IMR-90 (cell line): Measurements from ENCODE around the gene KDM4B. TPM values are rescaled to one million over a fixed set of nuclear protein-coding genes. Genes with fewer than 3 reads are reported as not detected.

ENCODE experiments used
- ATAC-seq: fragments of 200-7000 bp; cut with Tn5 transposase; 2 replicates; pipeline ENCODE4 v1.9.1; 2020; ENCODE audit warnings: low read depth, mild to moderate bottlenecking, moderate library complexity
- BruUV-seq: library from RNA; stranded (reverse); fragments of 400-500 nt; replicated peaks from 2 replicates; lab custom pipeline; 2021; lab: Mats Ljungman, UMichigan
- CTCF ChIA-PET: fragments of 300-600 bp; formaldehyde crosslinking; extraction: SDS; loops from one replicate; lab custom pipeline; 2021; ENCODE audit warnings: antibody characterized with exemption; lab: Yijun Ruan, JAX
- POLR2A ChIA-PET: fragments of 300-600 bp; sonication (Branson Sonifier 250); formaldehyde crosslinking; loops from one replicate; lab custom pipeline; 2022; ENCODE audit warnings: antibody characterized with exemption; ENCODE audit not compliant: unreplicated experiment; lab: Charles Lee
- DNase-seq: peaks from one replicate; pipeline ENCODE4 v3.0.0; 2013
- H2AFZ ChIP-seq: replicated peaks from 2 replicates; pipeline ENCODE3; 2013; ENCODE audit warnings: low read length, mild to moderate bottlenecking; ENCODE audit not compliant: poor library complexity
- H2AK5ac ChIP-seq: 2 replicates; pipeline ENCODE4 v1.6.1; 2013; ENCODE audit warnings: low read depth, low read length, inconsistent platforms
- H2AK9ac ChIP-seq: replicated peaks from 2 replicates; pipeline ENCODE3; 2013; ENCODE audit warnings: mild to moderate bottlenecking, low read depth, low read length, moderate library complexity; ENCODE audit not compliant: poor library complexity
- H2BK120ac ChIP-seq: 2 replicates; pipeline ENCODE4 v1.6.1; 2013; ENCODE audit warnings: low read depth, low read length, inconsistent platforms
- H2BK15ac ChIP-seq: 3 replicates; pipeline ENCODE4 v1.6.1; 2013; ENCODE audit warnings: low read depth, low read length, inconsistent platforms
- H2BK20ac ChIP-seq: 2 replicates; pipeline ENCODE4 v1.6.1; 2013; ENCODE audit warnings: low read depth, mild to moderate bottlenecking, inconsistent platforms, low read length, moderate library complexity
- H2BK5ac ChIP-seq: 2 replicates; pipeline ENCODE4 v1.6.1; 2013; ENCODE audit warnings: mild to moderate bottlenecking, low read depth, low read length, inconsistent platforms; ENCODE audit not compliant: poor library complexity, severe bottlenecking
- H3K14ac ChIP-seq: replicated peaks from 2 replicates; pipeline ENCODE4 v1.6.1; 2013; ENCODE audit warnings: low read depth, low read length, inconsistent platforms
- H3K18ac ChIP-seq: 2 replicates; pipeline ENCODE4 v1.6.1; 2013; ENCODE audit warnings: low read depth, low read length, control low read depth
- H3K23ac ChIP-seq: 2 replicates; pipeline ENCODE4 v1.6.1; 2013; ENCODE audit warnings: low read depth, low read length, inconsistent platforms
- H3K27ac ChIP-seq: 2 replicates; pipeline ENCODE4 v1.5.1; 2013; ENCODE audit warnings: mild to moderate bottlenecking, control low read depth, low read length; ENCODE audit not compliant: insufficient read depth
- H3K27me3 ChIP-seq: 2 replicates; pipeline ENCODE4 v1.6.1; 2013; ENCODE audit warnings: low read length; ENCODE audit not compliant: control insufficient read depth, insufficient read depth
- H3K36me3 ChIP-seq: 2 replicates; pipeline ENCODE4 v1.6.1; 2013; ENCODE audit warnings: low read length, mixed read lengths; ENCODE audit not compliant: control insufficient read depth, insufficient read depth
- H3K4ac ChIP-seq: 2 replicates; pipeline ENCODE4 v1.6.1; 2013; ENCODE audit warnings: low read depth, low read length, inconsistent platforms
- H3K4me1 ChIP-seq: 2 replicates; pipeline ENCODE4 v1.6.1; 2013; ENCODE audit warnings: low read length, mixed read lengths; ENCODE audit not compliant: control insufficient read depth, insufficient read depth
- H3K4me2 ChIP-seq: 2 replicates; pipeline ENCODE4 v1.6.1; 2013; ENCODE audit warnings: low read depth, mild to moderate bottlenecking, control low read depth, low read length, moderate library complexity
- H3K4me3 ChIP-seq: 2 replicates; pipeline ENCODE4 v1.5.1; 2013; ENCODE audit warnings: low read depth, mild to moderate bottlenecking, control low read depth, low read length, moderate library complexity; ENCODE audit not compliant: insufficient read depth
- H3K56ac ChIP-seq: 2 replicates; pipeline ENCODE4 v1.6.1; 2013; ENCODE audit warnings: low read length, inconsistent platforms; ENCODE audit not compliant: insufficient read depth; ENCODE audit errors: extremely low read depth
- H3K79me1 ChIP-seq, 2 experiments: 2 replicates each; pipeline ENCODE4 v1.6.1; 2013; ENCODE audit warnings: low read length in 2 of 2, inconsistent platforms in 1 of 2, low read depth in 1 of 2
- H3K9ac ChIP-seq: 2 replicates; pipeline ENCODE4 v1.6.1; 2013; ENCODE audit warnings: low read depth, low read length, control low read depth
- H3K9me1 ChIP-seq: 2 replicates; pipeline ENCODE4 v1.6.1; 2013; ENCODE audit warnings: low read length, inconsistent platforms; ENCODE audit not compliant: insufficient read depth
- H3K9me3 ChIP-seq: 2 replicates; pipeline ENCODE4 v1.6.1; 2013; ENCODE audit warnings: low read length; ENCODE audit not compliant: control insufficient read depth, insufficient read depth
- H4K20me1 ChIP-seq: 2 replicates; pipeline ENCODE4 v1.6.1; 2013; ENCODE audit warnings: low read length, inconsistent platforms; ENCODE audit not compliant: insufficient read depth
- H4K5ac ChIP-seq: 2 replicates; pipeline ENCODE4 v1.6.1; 2013; ENCODE audit warnings: mild to moderate bottlenecking, low read depth, low read length, control low read depth
- H4K8ac ChIP-seq, 2 experiments: 2 replicates each; pipeline ENCODE4 v1.6.1; 2013; ENCODE audit warnings: low read depth in 2 of 2, low read length in 2 of 2, control low read depth in 1 of 2, inconsistent platforms in 1 of 2
- H4K91ac ChIP-seq: 2 replicates; pipeline ENCODE4 v1.6.1; 2013; ENCODE audit warnings: low read depth, low read length, inconsistent platforms; ENCODE audit not compliant: insufficient read depth
- BHLHE40 ChIP-seq: fragments of 150-350 bp; IDR thresholded peaks from 2 replicates; pipeline ENCODE4 v1.6.1; 2016; ENCODE audit warnings: mild to moderate bottlenecking, low read depth, low read length
- CEBPB ChIP-seq: IDR thresholded peaks from 2 replicates; pipeline ENCODE4 v1.6.1; 2012; ENCODE audit warnings: low read depth, low read length, improper control_type of control experiment
- CHD1 ChIP-seq: IDR thresholded peaks from 2 replicates; pipeline ENCODE4 v1.6.1; 2012; ENCODE audit warnings: low read depth, low read length, improper control_type of control experiment
- CTCF ChIP-seq: conservative IDR thresholded peaks from 2 replicates; pipeline ENCODE4 v1.5.1; 2012; ENCODE audit warnings: mild to moderate bottlenecking, low read depth, low read length, improper control_type of control experiment
- ELK1 ChIP-seq: fragments of 150-350 bp; IDR thresholded peaks from 2 replicates; pipeline ENCODE4 v1.6.1; 2016; ENCODE audit warnings: low read depth, mild to moderate bottlenecking, low read length, moderate library complexity, borderline replicate concordance
- FOS ChIP-seq: fragments of 150-350 bp; IDR thresholded peaks from 2 replicates; pipeline ENCODE4 v1.6.1; 2016; ENCODE audit warnings: low read depth, low read length
- MAFK ChIP-seq: IDR thresholded peaks from 2 replicates; pipeline ENCODE4 v1.6.1; 2012; ENCODE audit warnings: low read depth, low read length, improper control_type of control experiment
- MAZ ChIP-seq: IDR thresholded peaks from 2 replicates; pipeline ENCODE4 v1.6.1; 2012; ENCODE audit warnings: low read depth, mild to moderate bottlenecking, low read length, improper control_type of control experiment, moderate library complexity, borderline replicate concordance
- MXI1 ChIP-seq: IDR thresholded peaks from 2 replicates; pipeline ENCODE4 v1.6.1; 2012; ENCODE audit warnings: low read depth, mild to moderate bottlenecking, low read length, moderate library complexity, borderline replicate concordance
- NFE2L2 ChIP-seq: fragments of 150-350 bp; IDR thresholded peaks from 2 replicates; pipeline ENCODE4 v1.6.1; 2016; ENCODE audit warnings: low read depth, mild to moderate bottlenecking, low read length
- RAD21 ChIP-seq: IDR thresholded peaks from 2 replicates; pipeline ENCODE4 v1.6.1; 2012; ENCODE audit warnings: low read length, improper control_type of control experiment
- RCOR1 ChIP-seq: IDR thresholded peaks from 2 replicates; pipeline ENCODE4 v1.6.1; 2012; ENCODE audit warnings: mild to moderate bottlenecking, low read length, improper control_type of control experiment; ENCODE audit not compliant: insufficient replicate concordance
- RFX5 ChIP-seq: IDR thresholded peaks from 2 replicates; pipeline ENCODE4 v1.8.0; 2012; ENCODE audit warnings: low read depth, mild to moderate bottlenecking, low read length, moderate library complexity
- SMC3 ChIP-seq: fragments of 150-350 bp; IDR thresholded peaks from 2 replicates; pipeline ENCODE4 v1.6.1; 2016; ENCODE audit warnings: low read depth, mild to moderate bottlenecking, antibody characterized with exemption, low read length, moderate library complexity
- USF2 ChIP-seq: fragments of 150-350 bp; IDR thresholded peaks from 2 replicates; pipeline ENCODE4 v1.6.1; 2017; ENCODE audit warnings: mild to moderate bottlenecking, antibody characterized with exemption, low read length, low read depth
- WGBS, 2 experiments: methylation state at CpG; one replicate each; pipeline versions ENCODE4 v1.1.5 to v1.1.7; 2013; ENCODE audit warnings: missing lambda C conversion rate in 2 of 2; ENCODE audit not compliant: insufficient read length in 1 of 2; ENCODE audit errors: extremely low coverage in 2 of 2; 5-methylcytosine and 5-hydroxymethylcytosine counted together
- dilution Hi-C: fragments of 300-500 bp; cut with HindIII; formaldehyde crosslinking; loops from one replicate; pipeline ENCODE4 v1.14.3; 2018; ENCODE audit warnings: low sequenced_read_pairs; ENCODE audit not compliant: unreplicated experiment
- in situ Hi-C: fragments of 300-500 bp; cut with MboI; formaldehyde crosslinking; loops from 3 replicates; pipeline ENCODE4 v1.14.3; 2019; ENCODE audit warnings: low sequenced_read_pairs, inconsistent platforms, mixed read lengths
- intact Hi-C: fragments of 100-400 bp; cut with micrococcal nuclease; formaldehyde crosslinking; loops from 2 replicates; pipeline ENCODE4 v1.10.0; 2022
- polyA plus RNA-seq, 3 experiments: library from polyadenylated mRNA; depleted of rRNA; stranded (reverse); fragments of >200 nt; gene quantifications; 2 replicates each; pipeline ENCODE4 v1.2.3, GENCODE V29; 2012; ENCODE audit warnings: low replicate concordance in 1 of 3
- total RNA-seq: library from RNA; depleted of rRNA; stranded (reverse); fragments of >200 nt; gene quantifications from 2 replicates; pipeline ENCODE4 v1.2.3, GENCODE V29; 2012

KDM4B gene
- total and polyA plus RNA-seq, 2 of the 4 experiments (the other 2 are of a cell fraction): 5.0 to 17.9 TPM

GRCh38 chr19:5085566-5085965, 116.7 kb downstream of the KDM4B start:
- dilution Hi-C loops: no loop called here
- H2BK120ac ChIP-seq: no peak overlapping the region
- no peak overlapping the region for H4K91ac ChIP-seq
- no peak overlapping the region for H3K27ac ChIP-seq
- H2BK15ac ChIP-seq: no peak overlapping the region
- H3K23ac ChIP-seq: no peak overlapping the region
- no TSS peak for BruUV-seq
- 97% methylated on average over 7 of the region's 20 CpGs; no CpG with 5 or more reads in 1 of the 2 experiments for WGBS, 2 experiments
- no peaks in the 10 kb centered on the region for H3K4me1 ChIP-seq
- peaks cover 62% of the 10 kb centered on the region for H3K36me3 ChIP-seq
- DNase-seq: no peak
- H3K27me3 ChIP-seq: no peaks in the 10 kb centered on the region
- H2BK20ac ChIP-seq: no peak overlapping the region
- no peak overlapping the region for H2AFZ ChIP-seq
- no peak overlapping the region for H3K4ac ChIP-seq
- H3K79me1 ChIP-seq: peaks cover 5 to 24% of the 10 kb centered on the region in 2 experiments; a peak in 3 of 4 replicates
- intact Hi-C loops: no loop called here
- in situ Hi-C loops: no loop called here
- TF ChIP-seq NFE2L2 (no peak), MAZ (no peak), SMC3 (no peak), RAD21 (no peak), CTCF (no peak), CEBPB (no peak), RCOR1 (no peak), USF2 (no peak), FOS (no peak), MXI1 (no peak), RFX5 (no peak), ELK1 (no peak), MAFK (no peak), CHD1 (no peak), BHLHE40 (no peak)
- no peak overlapping the region for H3K4me3 ChIP-seq
- H3K4me2 ChIP-seq: no peak overlapping the region
- H3K14ac ChIP-seq: no peak overlapping the region
- no peak overlapping the region for H2BK5ac ChIP-seq
- H3K9ac ChIP-seq: no peak overlapping the region
- CTCF ChIA-PET: no interaction called here
- no peak overlapping the region for H3K56ac ChIP-seq
- no peak overlapping the region for H2AK9ac ChIP-seq
- no peak overlapping the region for H4K8ac ChIP-seq
- H4K20me1 ChIP-seq: peaks cover 21% of the 10 kb centered on the region
- no peak overlapping the region for H4K5ac ChIP-seq
- no peaks in the 10 kb centered on the region for H3K9me3 ChIP-seq
- no peak overlapping the region for H2AK5ac ChIP-seq
- H3K18ac ChIP-seq: no peak overlapping the region
- ATAC-seq: no peak
- H3K9me1 ChIP-seq: 0 out of 2 replicates have a peak, but pooled peaks cover 3% of the 10 kb centered on the region
- POLR2A ChIA-PET: no interaction called here
